Hematopoietic multipotent progenitor cell treated with erythropoietin and hydrocortisone succinate and interleukin-3 and kit ligand, for 6 days (in vitro differentiated cells): ENCODE measurements around the gene FBXO22.
"Not testable (repeated sequence)": the region's sequence is repeated elsewhere in the genome, so short reads cannot be mapped to it uniquely, and the experiment has no call there.

ENCODE experiments used
- DNase-seq: peaks from one replicate; pipeline ENCODE4 v3.0.0-alpha.2; 2015

Gene FBXO22

GRCh38 chr15:75903331-75904239, at the start of gene FBXO22:
Gene FBXO22 (plus strand): TSS chr15:75903878. CDS start chr15:75903964, 86 bp downstream.
- DNase-seq: peak; percentile 96

- DNase-seq: no peak
Observed at GRCh38 chr15:75857886-75858285, 45.8 kb upstream of the FBXO22 start.

DNA sequence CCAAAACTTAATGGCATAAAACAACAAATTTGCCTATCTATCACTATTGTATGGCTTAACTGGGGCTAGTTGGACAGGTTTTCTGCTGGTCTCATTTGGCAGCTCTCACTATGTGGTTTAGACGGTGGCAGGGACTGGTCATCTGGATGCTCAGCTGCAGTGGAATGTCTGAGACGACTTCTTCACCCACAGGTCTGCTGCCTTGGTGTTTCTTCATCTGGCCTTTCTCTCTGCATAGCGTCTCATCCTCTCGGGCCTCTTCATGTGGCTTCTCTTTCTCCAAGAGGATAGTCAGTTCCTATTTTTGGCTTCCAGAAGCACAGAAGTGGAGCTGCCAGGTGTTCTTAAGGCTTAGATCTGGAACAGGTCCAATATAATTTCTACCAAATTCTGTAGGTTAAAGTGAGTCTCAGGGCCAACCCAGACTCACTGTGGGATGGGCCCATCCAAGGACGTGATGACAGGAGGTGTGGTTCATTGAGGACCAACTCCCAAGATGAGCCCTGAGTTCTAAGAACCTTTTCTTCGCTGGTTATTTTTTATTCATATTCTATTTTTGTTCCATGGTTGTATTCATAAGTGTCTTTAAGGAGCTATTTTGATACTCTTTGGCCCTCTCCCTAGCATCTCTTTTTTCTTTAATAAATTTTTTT, 41.8 kb upstream of the FBXO22 start:
- no peak for DNase-seq

DNA sequence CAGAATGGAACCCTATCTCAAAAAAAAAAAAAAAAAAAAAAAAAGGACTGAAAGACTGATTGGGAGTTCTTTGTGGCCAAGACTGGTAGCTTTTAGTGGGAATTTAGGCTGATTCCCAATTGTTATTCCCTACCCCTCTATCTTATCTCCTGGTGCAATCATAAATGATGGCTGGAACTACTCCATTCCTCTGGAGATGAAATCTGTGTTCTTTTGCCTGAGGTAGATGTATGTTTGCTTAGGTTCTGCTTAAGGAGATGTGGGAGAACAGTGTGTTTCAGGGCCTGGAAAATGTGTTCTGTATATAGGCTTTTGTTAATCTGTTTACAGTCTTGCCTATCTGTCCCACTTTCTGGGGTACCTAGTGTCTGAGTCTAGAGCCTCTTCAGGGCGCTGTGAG, 40.9 kb upstream of the FBXO22 start:
- no peak for DNase-seq

GRCh38 chr15:75864213-75865059, 39.2 kb upstream of the FBXO22 start:
- peak; percentile 71 for DNase-seq

DNA sequence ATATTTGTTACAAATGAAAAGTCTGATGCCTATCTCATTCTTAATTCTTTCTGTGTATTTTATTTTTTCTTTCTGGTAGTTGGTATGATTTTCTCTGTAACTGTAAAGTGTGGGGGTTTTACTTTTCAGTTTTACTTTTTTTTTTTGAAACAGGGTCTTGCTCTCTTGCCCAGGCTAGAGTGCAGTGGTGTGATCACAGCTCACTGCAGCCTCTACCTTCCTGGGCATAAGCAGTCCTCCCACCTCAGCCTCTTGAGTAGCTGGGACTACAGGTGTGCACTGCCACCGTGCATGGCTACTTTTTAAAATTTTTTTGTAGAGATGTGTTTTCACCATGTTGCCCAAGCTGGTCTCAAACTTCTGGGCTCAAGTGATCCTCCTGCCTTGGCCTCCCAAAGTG, 37.6 kb upstream of the FBXO22 start:
- DNase-seq: not testable (repeated sequence)

DNA sequence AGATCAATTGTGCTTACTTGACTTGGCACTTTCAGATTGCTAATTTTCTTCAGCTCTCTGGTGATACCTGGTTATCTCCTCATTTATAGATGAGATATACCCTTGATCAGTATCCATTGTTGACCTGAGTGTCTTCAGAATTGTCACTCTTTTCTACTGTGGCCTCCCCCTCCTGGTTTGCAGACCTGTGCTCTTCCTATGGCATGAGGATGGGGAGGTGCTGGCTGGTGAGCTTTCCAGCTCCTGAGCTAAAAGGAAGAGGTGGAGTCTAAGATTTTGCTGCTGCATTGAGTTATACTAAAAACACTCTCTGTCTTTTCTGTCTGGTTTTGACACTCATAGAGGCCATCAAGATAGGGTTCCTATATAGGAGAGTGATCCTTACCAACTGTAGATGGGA, 36.8 kb upstream of the FBXO22 start:
- no peak for DNase-seq

DNA sequence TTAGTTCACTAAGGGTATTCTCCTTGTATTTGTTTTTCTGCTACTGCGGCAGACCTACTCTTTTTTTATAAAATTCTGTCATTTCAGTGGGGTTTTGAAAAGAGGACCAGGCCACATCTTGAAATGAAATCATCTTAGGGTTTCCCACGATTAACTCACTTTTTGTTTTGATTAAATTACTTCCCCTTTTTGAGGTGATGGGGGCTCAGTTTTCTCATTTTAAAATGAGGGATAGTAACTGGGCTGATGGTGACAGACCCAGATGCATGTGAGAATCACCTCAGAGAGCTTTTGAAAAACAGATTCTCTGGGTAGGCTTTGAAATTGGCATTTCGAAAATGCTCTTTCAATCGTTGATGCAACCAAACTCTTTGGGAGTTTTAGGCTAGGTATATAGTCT, 36.2 kb upstream of the FBXO22 start:
- DNase-seq: no peak

GRCh38 chr15:75868019-75868418, 35.7 kb upstream of the FBXO22 start:
- no peak for DNase-seq

- DNase-seq: no peak
Observed at GRCh38 chr15:75869446-75869845, 34.2 kb upstream of the FBXO22 start.

DNA sequence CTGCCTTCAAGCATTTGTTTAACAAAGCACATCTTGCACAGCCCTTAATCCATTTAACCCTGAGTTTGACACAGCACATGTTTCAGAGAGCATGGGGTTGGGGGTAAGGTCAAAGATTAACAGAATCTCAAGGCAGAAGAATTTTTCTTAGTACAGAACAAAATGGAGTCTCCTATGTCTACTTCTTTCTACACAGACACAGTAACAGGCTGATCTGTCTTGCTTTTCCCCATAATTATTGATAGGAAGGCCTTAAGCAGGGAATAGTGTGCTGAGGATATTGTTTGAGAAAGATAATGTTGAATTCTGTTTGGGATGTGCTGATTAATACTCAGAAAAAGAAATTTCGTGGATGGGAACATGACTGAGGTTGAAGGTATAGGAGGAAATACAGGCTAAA, 32.1 kb upstream of the FBXO22 start:
- DNase-seq: not testable (repeated sequence)

DNA sequence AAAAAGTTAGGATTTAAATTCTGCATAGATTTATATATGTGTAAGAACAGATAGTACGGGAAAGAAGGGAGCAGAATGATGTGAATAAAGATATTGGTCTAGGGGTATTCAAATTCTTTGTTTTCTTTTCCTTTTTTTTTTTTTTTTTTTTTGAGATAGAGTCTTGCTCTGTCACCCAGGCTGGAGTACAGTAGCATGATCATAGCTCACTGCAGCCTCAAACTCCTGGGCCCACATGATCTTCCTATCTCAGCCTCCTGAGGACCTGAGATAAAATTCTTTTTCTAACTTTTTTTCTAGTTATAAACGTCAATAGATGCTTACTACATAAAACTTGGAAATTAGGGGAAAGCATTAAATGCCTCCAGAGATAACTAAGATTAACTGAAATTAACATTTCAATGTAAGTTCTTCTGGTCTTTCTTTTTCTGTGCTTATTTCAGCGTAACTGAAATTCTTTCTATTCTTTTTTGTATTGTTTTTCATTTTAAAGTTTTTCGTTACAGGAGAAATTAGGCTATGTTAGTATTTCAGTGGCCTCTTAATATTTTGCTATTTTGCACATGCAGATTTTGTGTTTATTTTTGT, 31.2 kb upstream of the FBXO22 start:
- peak; percentile 68 for DNase-seq

GRCh38 chr15:75884041-75884440, 19.6 kb upstream of the FBXO22 start:
- no peak for DNase-seq

DNA sequence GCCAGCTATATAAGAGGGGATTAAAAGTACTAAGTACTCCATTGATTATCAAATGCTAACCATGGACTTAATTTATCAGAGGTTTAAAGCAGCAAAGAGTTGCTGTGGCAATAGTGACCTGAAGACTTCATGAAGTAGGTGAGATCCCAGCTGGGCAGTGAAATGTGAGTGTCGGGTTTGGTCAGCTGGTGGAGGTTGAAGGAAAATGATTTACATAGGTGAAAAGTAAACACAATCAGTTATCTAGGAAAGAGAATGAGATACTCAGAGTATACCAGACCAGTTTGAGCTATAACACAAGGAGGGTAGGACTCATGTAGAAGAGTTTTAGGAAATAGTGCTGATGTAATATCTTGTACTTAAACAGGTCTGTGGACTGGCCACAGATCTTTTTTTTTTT, 16.5 kb upstream of the FBXO22 start:
- DNase-seq: no peak

DNA sequence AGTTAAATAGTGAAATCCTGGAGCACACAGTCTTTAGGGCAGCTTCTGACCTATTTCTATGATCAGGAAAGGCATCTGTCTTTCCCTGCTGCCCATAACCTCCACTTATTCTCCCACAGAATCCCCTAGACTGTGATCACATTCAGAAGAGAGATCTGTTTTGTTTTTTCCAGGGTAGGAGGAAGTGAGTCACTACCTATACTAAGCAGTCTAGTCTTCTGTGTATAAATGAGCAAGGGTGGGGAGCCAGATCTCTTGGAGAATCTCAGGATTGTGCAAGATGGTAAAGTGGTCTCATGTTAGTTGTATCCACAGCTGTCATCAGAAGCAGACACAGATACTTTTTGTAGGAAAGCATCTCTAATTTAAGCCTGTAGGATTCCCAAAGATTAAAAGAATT, 11.8 kb upstream of the FBXO22 start:
- DNase-seq: peak; percentile 44

- peak; percentile 60 for DNase-seq
Observed at GRCh38 chr15:75895731-75896130, 7.9 kb upstream of the FBXO22 start.

GRCh38 chr15:75900577-75900976, 3.1 kb upstream of the FBXO22 start:
- no peak for DNase-seq

GRCh38 chr15:75902129-75902557, 1.5 kb upstream of the FBXO22 start:
- peak; percentile 53 for DNase-seq

GRCh38 chr15:75905231-75905630, 1.6 kb downstream of the FBXO22 start:
- no peak for DNase-seq

DNA sequence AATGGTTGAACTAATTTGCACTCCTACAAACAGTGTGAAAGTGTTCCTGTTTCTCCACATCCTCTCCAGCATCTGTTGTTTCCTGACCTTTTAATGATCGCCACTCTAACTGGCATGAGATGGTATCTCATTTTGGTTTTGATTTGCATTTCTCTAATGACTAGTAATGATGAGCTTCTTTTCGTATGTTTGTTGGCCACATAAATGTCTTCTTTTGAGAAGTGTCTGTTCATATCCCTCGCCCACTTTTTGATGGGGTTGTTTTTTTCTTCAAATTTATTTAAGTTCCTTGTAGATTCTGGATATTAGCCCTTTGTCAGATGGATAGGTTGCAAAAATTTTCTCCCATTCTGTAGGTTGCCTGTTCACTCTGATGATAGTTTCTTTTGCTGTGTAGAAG, 6.7 kb downstream of the FBXO22 start:
- DNase-seq: not testable (repeated sequence)

DNA sequence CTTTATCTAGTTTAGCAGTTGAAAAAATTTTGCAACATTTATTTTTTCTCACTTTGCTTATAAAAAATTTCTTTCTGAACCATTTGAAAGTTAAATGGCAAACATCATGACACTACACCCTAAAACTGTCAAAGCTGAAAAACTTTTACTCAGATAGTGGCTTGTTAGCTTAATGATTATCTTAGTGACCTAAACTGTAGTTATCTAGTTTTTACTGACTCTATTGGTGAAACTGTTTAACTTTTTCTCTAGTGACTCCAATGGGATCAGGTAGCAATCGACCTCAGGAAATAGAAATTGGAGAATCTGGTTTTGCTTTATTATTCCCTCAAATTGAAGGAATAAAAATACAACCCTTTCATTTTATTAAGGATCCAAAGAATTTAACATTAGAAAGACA, 13.3 kb downstream of the FBXO22 start:
- no peak for DNase-seq

GRCh38 chr15:75918135-75918534, 14.5 kb downstream of the FBXO22 start:
- no peak for DNase-seq

- DNase-seq: no peak
Observed at GRCh38 chr15:75920079-75920478, 16.4 kb downstream of the FBXO22 start.
